ENCODE measurements around the gene STARD10.

STARD10 gene

DNA sequence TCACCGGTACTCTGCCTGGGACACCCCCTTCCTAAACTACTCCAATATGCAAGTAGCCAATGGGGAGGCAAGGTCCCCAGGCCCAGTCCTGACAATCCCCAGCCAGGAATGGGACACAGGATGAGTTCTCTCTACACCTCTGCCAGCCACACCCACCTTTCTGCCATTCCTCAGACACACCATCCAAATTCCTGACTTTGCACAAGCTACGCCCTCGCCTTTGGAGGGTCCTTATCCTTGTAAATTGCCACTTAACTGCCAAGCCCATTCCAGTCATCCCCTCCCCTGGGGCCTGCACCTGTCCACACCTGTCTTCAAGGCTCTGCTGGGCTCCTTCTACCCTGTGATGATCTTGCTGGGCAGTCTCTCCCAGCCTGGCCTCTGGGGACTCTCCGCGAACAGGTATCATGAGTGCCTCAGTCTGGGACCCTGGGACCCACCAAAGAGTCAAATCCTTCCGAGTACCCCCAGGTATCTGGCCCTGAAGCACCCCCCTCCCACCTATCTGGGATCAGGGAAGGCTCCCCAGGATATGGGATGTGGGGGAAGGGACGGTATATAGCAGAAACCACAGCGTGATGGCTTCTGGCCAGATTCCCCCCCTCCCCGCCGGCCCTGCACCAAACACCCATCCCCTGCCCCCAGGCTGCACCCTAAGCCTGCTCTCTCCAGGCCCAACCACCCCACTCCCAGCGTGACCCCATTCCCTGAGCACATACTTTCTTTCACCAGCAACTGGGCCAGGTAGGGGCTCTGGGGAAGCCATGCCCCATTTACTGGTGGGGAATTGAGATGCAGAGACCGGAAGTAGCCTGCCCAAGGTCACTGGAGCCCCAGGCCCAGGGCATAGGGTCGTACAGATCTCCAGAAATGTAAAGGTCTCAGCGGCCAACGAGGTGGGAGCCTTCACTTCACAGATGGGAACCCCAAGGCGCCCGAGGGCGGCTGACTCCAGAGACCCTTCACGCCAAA is 42.4 kb downstream of the STARD10 start:
- DNase-seq (ENCODE audit: low read depth), result no peak
- TF ChIP-seq, protein P1, sequence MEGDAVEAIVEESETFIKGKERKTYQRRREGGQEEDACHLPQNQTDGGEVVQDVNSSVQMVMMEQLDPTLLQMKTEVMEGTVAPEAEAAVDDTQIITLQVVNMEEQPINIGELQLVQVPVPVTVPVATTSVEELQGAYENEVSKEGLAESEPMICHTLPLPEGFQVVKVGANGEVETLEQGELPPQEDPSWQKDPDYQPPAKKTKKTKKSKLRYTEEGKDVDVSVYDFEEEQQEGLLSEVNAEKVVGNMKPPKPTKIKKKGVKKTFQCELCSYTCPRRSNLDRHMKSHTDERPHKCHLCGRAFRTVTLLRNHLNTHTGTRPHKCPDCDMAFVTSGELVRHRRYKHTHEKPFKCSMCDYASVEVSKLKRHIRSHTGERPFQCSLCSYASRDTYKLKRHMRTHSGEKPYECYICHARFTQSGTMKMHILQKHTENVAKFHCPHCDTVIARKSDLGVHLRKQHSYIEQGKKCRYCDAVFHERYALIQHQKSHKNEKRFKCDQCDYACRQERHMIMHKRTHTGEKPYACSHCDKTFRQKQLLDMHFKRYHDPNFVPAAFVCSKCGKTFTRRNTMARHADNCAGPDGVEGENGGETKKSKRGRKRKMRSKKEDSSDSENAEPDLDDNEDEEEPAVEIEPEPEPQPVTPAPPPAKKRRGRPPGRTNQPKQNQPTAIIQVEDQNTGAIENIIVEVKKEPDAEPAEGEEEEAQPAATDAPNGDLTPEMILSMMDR (IDR thresholded peaks at IDR 0.05; ENCODE audit: control insufficient read depth, insufficient read depth, low read depth, low read length, missing control alignments), result no peak
- peak overlapping the region; percentile 79 for H3K4me3 ChIP-seq (ENCODE audit: control insufficient read depth, low read depth, low read length)

DNA sequence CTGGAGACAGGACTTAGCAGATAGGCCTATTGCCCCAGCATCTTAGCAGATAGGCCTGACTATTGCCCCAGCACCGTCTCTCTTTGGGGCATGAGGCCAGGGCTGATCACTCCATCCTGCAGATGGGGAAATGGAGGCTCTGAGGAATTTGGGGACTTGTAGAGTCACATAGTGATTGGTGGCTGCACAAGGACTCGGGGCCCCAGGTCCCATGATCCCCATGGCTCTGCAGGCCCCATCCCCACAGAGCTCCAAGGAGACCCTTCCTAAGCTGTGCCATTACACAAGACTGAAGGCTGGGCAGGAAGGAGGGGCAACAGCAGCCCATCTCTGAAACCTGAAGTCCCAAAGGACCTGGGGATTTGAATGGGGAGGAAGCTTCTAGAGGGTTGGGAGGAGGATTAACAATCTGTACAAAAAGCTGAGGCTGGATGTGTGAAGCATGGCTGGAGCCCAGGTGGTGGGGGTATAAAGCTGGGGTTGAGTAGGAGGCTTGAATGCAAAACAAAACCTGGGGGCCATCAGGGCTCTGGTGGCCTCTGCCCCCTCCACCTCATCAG is 43.2 kb downstream of the STARD10 start:
- no peak for DNase-seq (ENCODE audit: low read depth)
- TF ChIP-seq, protein P1 (IDR thresholded peaks at IDR 0.05; ENCODE audit: control insufficient read depth, insufficient read depth, low read depth, low read length, missing control alignments), result no peak
- H3K4me3 ChIP-seq (ENCODE audit: control insufficient read depth, low read depth, low read length), result no peak overlapping the region

DNA sequence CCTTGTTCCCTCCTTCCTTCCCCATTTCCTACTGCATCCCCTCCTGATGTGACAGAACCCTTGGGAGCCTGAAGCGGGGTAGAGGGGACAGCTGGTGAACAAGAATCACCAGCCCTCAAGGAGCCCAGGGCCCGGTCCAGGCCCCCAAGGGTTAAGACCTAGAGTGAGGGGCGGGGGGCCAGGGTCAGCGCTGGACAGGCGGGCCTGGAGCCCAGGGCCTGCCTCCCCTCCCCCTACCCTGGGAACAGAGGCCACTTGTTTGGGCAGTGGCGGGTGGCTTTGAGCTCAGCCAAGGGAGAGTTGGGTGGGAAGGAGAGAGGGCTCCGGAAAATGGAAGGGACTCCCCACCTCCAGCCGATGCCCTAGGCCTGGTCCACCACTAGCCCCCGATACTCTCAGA is 43.8 kb downstream of the STARD10 start:
- TF ChIP-seq, protein P1 (IDR thresholded peaks at IDR 0.05; ENCODE audit: control insufficient read depth, insufficient read depth, low read depth, low read length, missing control alignments), result no peak
- DNase-seq (ENCODE audit: low read depth), result no peak
- no peak overlapping the region for H3K4me3 ChIP-seq (ENCODE audit: control insufficient read depth, low read depth, low read length)

DNA sequence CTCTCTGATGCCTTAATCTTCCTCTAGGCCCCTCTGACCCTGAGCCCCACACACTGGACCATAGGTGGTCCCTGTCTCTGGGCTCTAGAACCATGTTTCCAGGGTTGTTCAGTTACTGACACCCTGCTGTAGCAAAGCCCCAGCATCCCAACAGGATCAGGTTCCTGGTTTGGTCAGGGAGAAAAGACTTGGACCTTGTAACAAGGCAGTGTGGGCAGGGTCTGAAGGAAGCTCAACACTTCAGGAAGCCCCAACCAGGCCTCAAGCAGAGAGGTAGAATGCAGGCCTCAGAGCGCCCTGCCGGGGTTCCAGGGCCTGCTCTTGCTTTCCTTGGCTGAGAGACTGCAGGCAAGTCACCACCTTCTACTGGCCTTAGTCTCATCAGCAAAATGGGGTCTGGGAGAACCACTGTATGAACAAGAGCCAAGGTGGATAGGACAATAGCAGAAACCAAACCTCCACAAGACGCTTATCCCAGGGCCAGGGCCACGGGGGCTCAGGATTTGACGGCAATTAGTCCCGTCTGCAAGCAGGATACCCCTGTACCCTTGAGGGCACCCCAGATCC is 46.5 kb downstream of the STARD10 start:
- no peak overlapping the region for H3K4me3 ChIP-seq (ENCODE audit: control insufficient read depth, low read depth, low read length)
- no peak for DNase-seq (ENCODE audit: low read depth)
- TF ChIP-seq, protein P1 (IDR thresholded peaks at IDR 0.05; ENCODE audit: control insufficient read depth, insufficient read depth, low read depth, low read length, missing control alignments), result no peak

DNA sequence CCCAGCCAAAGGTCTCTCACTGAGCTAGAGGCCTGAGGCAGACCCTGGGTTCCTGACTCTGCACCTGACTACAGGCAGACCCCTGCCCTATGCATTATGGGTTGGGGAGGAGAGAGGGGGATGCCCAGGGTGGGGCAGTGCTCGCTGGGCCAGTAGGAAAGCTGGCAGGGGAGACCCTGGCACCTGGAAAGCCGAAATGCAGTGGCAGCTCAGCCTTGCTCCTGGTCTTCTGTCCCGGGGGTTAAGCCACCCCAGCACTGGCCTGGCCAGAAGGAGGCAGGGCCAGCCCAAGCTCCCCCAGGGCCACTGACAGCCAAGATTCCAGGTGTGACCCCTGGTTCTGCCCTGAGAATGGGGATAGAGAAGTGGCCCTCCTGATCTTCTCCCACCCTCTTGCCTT is 47.0 kb downstream of the STARD10 start:
- H3K4me3 ChIP-seq (ENCODE audit: control insufficient read depth, low read depth, low read length), result no peak overlapping the region
- TF ChIP-seq, protein P1 (IDR thresholded peaks at IDR 0.05; ENCODE audit: control insufficient read depth, insufficient read depth, low read depth, low read length, missing control alignments), result no peak

DNA sequence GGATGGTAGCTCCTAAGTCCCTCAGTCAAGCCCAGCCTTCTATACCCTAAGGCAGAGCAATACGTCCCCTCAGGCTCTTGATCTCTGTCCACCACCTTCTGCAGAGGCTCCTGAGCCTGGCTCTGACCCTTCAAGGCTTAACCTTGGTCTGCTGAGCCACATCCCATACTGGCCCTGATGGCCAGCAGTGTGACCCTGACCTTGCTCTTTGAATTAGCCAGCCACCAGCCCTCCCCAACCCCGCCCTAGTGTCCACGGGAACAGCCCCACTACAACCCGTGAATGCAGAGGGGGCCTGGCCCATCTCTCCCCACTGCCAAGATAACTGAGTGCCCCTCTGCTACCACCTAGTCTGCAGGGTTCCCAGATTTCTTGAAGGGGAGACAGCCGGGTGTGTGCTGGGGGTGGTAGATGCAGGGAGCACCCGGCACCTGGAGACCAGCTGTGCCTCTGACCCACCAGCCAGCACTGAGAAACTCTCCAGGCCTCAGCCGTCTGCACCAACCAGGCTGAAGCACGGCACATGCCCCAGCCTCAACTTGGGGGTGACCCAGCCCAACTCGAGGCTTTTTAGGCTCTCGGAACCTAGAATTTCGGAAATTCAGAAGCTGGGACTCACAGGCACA is 47.8 kb downstream of the STARD10 start:
- H3K4me3 ChIP-seq (ENCODE audit: control insufficient read depth, low read depth, low read length), result no peak overlapping the region
- DNase-seq (ENCODE audit: low read depth), result no peak
- TF ChIP-seq, protein P1 (IDR thresholded peaks at IDR 0.05; ENCODE audit: control insufficient read depth, insufficient read depth, low read depth, low read length, missing control alignments), result no peak

More for the DNA sequence above, 47.0 kb downstream of the STARD10 start:
- no peak for DNase-seq (ENCODE audit: low read depth)
